ENCODE data around the gene PAN2. TPM values are rescaled to one million over a fixed set of nuclear protein-coding genes. Genes with fewer than 3 reads are reported as not detected.

PAN2 gene
- total RNA-seq, 1 experiment from 2014 or later: 75.0 TPM

DNA sequence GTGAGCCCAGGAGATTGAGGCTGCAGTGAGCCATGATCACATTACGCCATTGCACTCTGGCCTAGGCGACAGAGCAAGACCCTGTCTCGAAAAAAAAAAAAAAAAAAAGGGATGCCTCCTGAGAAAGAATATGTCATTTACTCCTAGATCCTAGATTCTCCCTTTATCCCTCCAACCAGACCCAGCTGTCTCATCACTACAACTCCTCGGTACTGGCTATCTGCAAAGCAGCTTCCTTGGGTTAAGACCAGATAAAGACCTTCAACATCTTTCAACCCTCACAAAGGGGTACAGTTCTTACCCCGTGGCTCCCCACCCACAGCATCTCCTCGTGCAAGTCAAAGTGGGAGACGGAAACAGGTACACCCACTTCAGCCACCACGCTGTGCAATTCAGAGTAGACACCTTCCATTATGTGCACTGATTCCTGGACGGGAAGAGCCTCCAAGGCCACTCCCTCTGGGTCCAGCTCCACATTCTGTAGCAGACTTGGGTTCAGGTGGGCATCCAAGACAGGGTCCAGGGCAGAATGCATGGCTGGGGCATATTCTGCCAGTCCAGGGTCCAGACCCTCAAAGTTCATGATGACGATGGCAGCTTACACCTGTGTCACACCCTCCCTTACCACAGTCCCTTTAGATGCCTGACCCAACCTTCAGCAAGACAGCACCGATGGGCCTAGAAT is 1.1 kb downstream of the PAN2 start:
- Histone ChIP-seq H3K4me2 (ENCODE audit: low read length) (peak overlapping the region; percentile 95), H3K9me3 (ENCODE audit: control insufficient read depth in 1 of 2, insufficient read depth in 1 of 2, low read depth in 1 of 2, low read length in 2 of 2) (no peaks in the 10 kb centered on the region), H3K79me2 (ENCODE audit: insufficient read depth, low read length) (peaks cover 7% of the 10 kb centered on the region), H4K20me1 (ENCODE audit: insufficient read depth) (no peaks in the 10 kb centered on the region), H3K9ac (ENCODE audit: low read length) (peak overlapping the region; percentile 93), H3K36me3 (ENCODE audit: control insufficient read depth in 1 of 2, insufficient read depth in 2 of 2, low read length in 2 of 2) (no peaks in the 10 kb centered on the region), H2AFZ (ENCODE audit: low read depth, low read length, poor library complexity, severe bottlenecking) (no peak overlapping the region), H3K4me3 (replicated peaks in 1 of 2; ENCODE audit: low read depth in 1 of 2, low read length in 2 of 2) (peak overlapping the region; percentile 68 to 87), H3K27me3 (ENCODE audit: insufficient read depth, low read length) (no peaks in the 10 kb centered on the region), H3K27ac (ENCODE audit: low read depth, low read length) (peak overlapping the region; percentile 66), H3K4me1 (ENCODE audit: control insufficient read depth in 1 of 2, insufficient read depth in 2 of 2, low read length in 2 of 2) (peaks cover 11 to 24% of the 10 kb centered on the region in 2 experiments), H3K9me2 (ENCODE audit: insufficient read depth) (no peaks in the 10 kb centered on the region)
- intact Hi-C loops (cut with micrococcal nuclease): loop anchor here (5.0 kb wide), 1 partner anchor 130 kb away; no protein-coding TSS in a partner anchor
- CTCF ChIA-PET: interaction anchor here (1.0 to 3.1 kb wide), 2 partner anchors 17 to 27 kb away, joined by 5 to 10 read pairs; partner anchors contain the start of genes CNPY2 and STAT2
- POLR2A ChIA-PET: interaction anchor here (1.0 to 2.3 kb wide), 7 partner anchors 9 to 132 kb away, joined by 3 to 20 read pairs (median 4); partner anchors contain the start of genes CNPY2 and STAT2
- TF ChIP-seq JUND (IDR thresholded peaks at IDR 0.05) (no peak), ZNF274 (IDR thresholded peaks at IDR 0.05; ENCODE audit: low read depth, low read length) (no peak), SRF (IDR thresholded peaks at IDR 0.05; ENCODE audit: low read depth) (no peak), POLR2A (IDR thresholded peaks at IDR 0.05; ENCODE audit: borderline replicate concordance, extremely low read depth, insufficient read depth, insufficient read length) (no peak), ELF1 (IDR thresholded peaks at IDR 0.05; ENCODE audit: borderline replicate concordance, low read depth) (no peak), EZH2phosphoT487 (IDR thresholded peaks at IDR 0.05; ENCODE audit: borderline replicate concordance) (no peak), RAD21 (IDR thresholded peaks at IDR 0.05; ENCODE audit: low read depth) (no peak), EGR1 (IDR thresholded peaks at IDR 0.05; ENCODE audit: low read depth) (no peak), EZH2 (IDR thresholded peaks at IDR 0.05) (no peak), CEBPB (IDR thresholded peaks at IDR 0.05; ENCODE audit: low read depth) (no peak), SP1 (IDR thresholded peaks at IDR 0.05; ENCODE audit: low read depth) (no peak), YY1 (IDR thresholded peaks at IDR 0.05; ENCODE audit: extremely low read depth, insufficient replicate concordance, low read depth, low read length) (no peak), FOSL1 (IDR thresholded peaks at IDR 0.05; ENCODE audit: low read depth) (no peak)
- TF ChIP-seq, protein P1, sequence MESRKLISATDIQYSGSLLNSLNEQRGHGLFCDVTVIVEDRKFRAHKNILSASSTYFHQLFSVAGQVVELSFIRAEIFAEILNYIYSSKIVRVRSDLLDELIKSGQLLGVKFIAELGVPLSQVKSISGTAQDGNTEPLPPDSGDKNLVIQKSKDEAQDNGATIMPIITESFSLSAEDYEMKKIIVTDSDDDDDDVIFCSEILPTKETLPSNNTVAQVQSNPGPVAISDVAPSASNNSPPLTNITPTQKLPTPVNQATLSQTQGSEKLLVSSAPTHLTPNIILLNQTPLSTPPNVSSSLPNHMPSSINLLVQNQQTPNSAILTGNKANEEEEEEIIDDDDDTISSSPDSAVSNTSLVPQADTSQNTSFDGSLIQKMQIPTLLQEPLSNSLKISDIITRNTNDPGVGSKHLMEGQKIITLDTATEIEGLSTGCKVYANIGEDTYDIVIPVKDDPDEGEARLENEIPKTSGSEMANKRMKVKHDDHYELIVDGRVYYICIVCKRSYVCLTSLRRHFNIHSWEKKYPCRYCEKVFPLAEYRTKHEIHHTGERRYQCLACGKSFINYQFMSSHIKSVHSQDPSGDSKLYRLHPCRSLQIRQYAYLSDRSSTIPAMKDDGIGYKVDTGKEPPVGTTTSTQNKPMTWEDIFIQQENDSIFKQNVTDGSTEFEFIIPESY (IDR thresholded peaks at IDR 0.05; ENCODE audit: extremely low read depth, insufficient replicate concordance, low read length): no peak
- TF ChIP-seq, protein P2, sequence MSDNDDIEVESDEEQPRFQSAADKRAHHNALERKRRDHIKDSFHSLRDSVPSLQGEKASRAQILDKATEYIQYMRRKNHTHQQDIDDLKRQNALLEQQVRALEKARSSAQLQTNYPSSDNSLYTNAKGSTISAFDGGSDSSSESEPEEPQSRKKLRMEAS (IDR thresholded peaks at IDR 0.05): no peak
- TF ChIP-seq, protein P3, sequence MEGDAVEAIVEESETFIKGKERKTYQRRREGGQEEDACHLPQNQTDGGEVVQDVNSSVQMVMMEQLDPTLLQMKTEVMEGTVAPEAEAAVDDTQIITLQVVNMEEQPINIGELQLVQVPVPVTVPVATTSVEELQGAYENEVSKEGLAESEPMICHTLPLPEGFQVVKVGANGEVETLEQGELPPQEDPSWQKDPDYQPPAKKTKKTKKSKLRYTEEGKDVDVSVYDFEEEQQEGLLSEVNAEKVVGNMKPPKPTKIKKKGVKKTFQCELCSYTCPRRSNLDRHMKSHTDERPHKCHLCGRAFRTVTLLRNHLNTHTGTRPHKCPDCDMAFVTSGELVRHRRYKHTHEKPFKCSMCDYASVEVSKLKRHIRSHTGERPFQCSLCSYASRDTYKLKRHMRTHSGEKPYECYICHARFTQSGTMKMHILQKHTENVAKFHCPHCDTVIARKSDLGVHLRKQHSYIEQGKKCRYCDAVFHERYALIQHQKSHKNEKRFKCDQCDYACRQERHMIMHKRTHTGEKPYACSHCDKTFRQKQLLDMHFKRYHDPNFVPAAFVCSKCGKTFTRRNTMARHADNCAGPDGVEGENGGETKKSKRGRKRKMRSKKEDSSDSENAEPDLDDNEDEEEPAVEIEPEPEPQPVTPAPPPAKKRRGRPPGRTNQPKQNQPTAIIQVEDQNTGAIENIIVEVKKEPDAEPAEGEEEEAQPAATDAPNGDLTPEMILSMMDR (IDR thresholded peaks at IDR 0.05 in 2 of 3, conservative IDR thresholded peaks at IDR 0.05 in 1 of 3; ENCODE audit: borderline replicate concordance in 1 of 3, insufficient read depth in 1 of 3, low read depth in 2 of 3, low read length in 2 of 3): no peak
- no peak for DNase-seq (ENCODE audit: low read depth, low spot score)
- BruUV-seq (replicated peaks): no TSS peak
- no peak for ATAC-seq
- RAD21 ChIA-PET (ENCODE audit: low non-redundant PET in 1 of 2, low total read pairs in 2 of 2, uncharacterized antibody in 2 of 2, unreplicated experiment in 2 of 2): no interaction called here
